Stimulated activated naive CD4-positive, alpha-beta T cell (primary cell): Measurements from ENCODE around the gene ZNF888.
"Not testable (repeated sequence)": the region's sequence is repeated elsewhere in the genome, so short reads cannot be mapped to it uniquely, and the experiment has no call there.

ENCODE experiments used
- DNase-seq, 6 experiments: peaks; one replicate each; lab custom pipeline; 2025; lab: John Stamatoyannopoulos, UW

Gene ZNF888

GRCh38 chr19:52941941-52942385 lies 18.7 kb upstream of the ZNF888 start:
- peak in 1 of 6 experiments; percentile 32 for DNase-seq

GRCh38 chr19:52941523-52941922 lies 18.3 kb upstream of the ZNF888 start:
- DNase-seq: not testable (repeated sequence)

- not testable (repeated sequence) for DNase-seq
Observed at GRCh38 chr19:52940905-52941304, 17.7 kb upstream of the ZNF888 start.

- no peak for DNase-seq
Observed at GRCh38 chr19:52938761-52939160, 15.5 kb upstream of the ZNF888 start.

- DNase-seq: no peak
Observed at GRCh38 chr19:52936954-52937325, 13.7 kb upstream of the ZNF888 start.

- DNase-seq: no peak
Observed at GRCh38 chr19:52936151-52936953, 13.1 kb upstream of the ZNF888 start.

- no peak for DNase-seq
Observed at GRCh38 chr19:52935434-52935833, 12.2 kb upstream of the ZNF888 start.

GRCh38 chr19:52924641-52925040 lies 1.4 kb upstream of the ZNF888 start:
- DNase-seq: not testable (repeated sequence)

GRCh38 chr19:52923778-52924593 lies 758 bp upstream of the ZNF888 start:
- DNase-seq: no peak

GRCh38 chr19:52917531-52917930 lies 5.7 kb downstream of the ZNF888 start:
- no peak for DNase-seq

GRCh38 chr19:52910648-52911047 lies 12.6 kb downstream of the ZNF888 start:
- DNase-seq: no peak

GRCh38 chr19:52904052-52904780 lies 19.0 kb downstream of the ZNF888 start:
- DNase-seq: not testable (repeated sequence)

GRCh38 chr19:52901842-52902241 lies 21.4 kb downstream of the ZNF888 start:
- no peak for DNase-seq

- DNase-seq: not testable (repeated sequence)
Observed at GRCh38 chr19:52898596-52898995, 24.6 kb downstream of the ZNF888 start.

GRCh38 chr19:52898101-52898500 lies 25.1 kb downstream of the ZNF888 start:
- no peak for DNase-seq

- peak; percentile 72 to 96 (median 86) for DNase-seq
Observed at GRCh38 chr19:52897138-52897935, 25.9 kb downstream of the ZNF888 start, which contains the start of gene ZNF320. Gene ZNF320 (minus strand): TSS chr19:52897635. CDS start chr19:52890255, 7,380 bp downstream.

GRCh38 chr19:52896431-52897137 lies 26.6 kb downstream of the ZNF888 start:
- no peak for DNase-seq

GRCh38 chr19:52891336-52891735 lies 31.9 kb downstream of the ZNF888 start:
- no peak for DNase-seq

GRCh38 chr19:52889931-52890330 lies 33.3 kb downstream of the ZNF888 start:
- no peak for DNase-seq

GRCh38 chr19:52889076-52889475 lies 34.2 kb downstream of the ZNF888 start:
- DNase-seq: no peak
